Measurements from ENCODE around the gene AFAP1.

AFAP1 gene

GRCh38 chr4:7867191-7867590 is 72.5 kb downstream of the AFAP1 start:
- no peak for DNase-seq (ENCODE audit: low spot score)
- in situ Hi-C loops (cut with MboI; ENCODE audit: low sequenced_read_pairs, unreplicated experiment) = no loop called here
- TF ChIP-seq CTCF (IDR thresholded peaks at IDR 0.05; ENCODE audit: borderline replicate concordance, control extremely low read depth, extremely low read depth, insufficient read depth, missing control alignments) = no peak

- in situ Hi-C loops (cut with MboI; ENCODE audit: low sequenced_read_pairs, unreplicated experiment) = no loop called here
- no peak for TF ChIP-seq CTCF (IDR thresholded peaks at IDR 0.05; ENCODE audit: borderline replicate concordance, control extremely low read depth, extremely low read depth, insufficient read depth, missing control alignments)
Measured at GRCh38 chr4:7865533-7865932, 74.1 kb downstream of the AFAP1 start.

GRCh38 chr4:7864685-7865084 is 75.0 kb downstream of the AFAP1 start:
- no peak for DNase-seq (ENCODE audit: low spot score)
- in situ Hi-C loops (cut with MboI; ENCODE audit: low sequenced_read_pairs, unreplicated experiment) = no loop called here
- no peak for TF ChIP-seq CTCF (IDR thresholded peaks at IDR 0.05; ENCODE audit: borderline replicate concordance, control extremely low read depth, extremely low read depth, insufficient read depth, missing control alignments)

More at GRCh38 chr4:7865533-7865932, 74.1 kb downstream of the AFAP1 start:
- no peak for DNase-seq (ENCODE audit: low spot score)

GRCh38 chr4:7863911-7864681 is 75.6 kb downstream of the AFAP1 start:
- DNase-seq (ENCODE audit: low spot score) = peak; percentile 53
- in situ Hi-C loops (cut with MboI; ENCODE audit: low sequenced_read_pairs, unreplicated experiment) = no loop called here
- TF ChIP-seq CTCF (IDR thresholded peaks at IDR 0.05; ENCODE audit: borderline replicate concordance, control extremely low read depth, extremely low read depth, insufficient read depth, missing control alignments) = no peak

GRCh38 chr4:7862561-7863192 is 77.0 kb downstream of the AFAP1 start:
- no peak for TF ChIP-seq CTCF (IDR thresholded peaks at IDR 0.05; ENCODE audit: borderline replicate concordance, control extremely low read depth, extremely low read depth, insufficient read depth, missing control alignments)
- DNase-seq (ENCODE audit: low spot score) = no peak
- in situ Hi-C loops (cut with MboI; ENCODE audit: low sequenced_read_pairs, unreplicated experiment) = no loop called here

- DNase-seq (ENCODE audit: low spot score) = no peak
- in situ Hi-C loops (cut with MboI; ENCODE audit: low sequenced_read_pairs, unreplicated experiment) = no loop called here
- no peak for TF ChIP-seq CTCF (IDR thresholded peaks at IDR 0.05; ENCODE audit: borderline replicate concordance, control extremely low read depth, extremely low read depth, insufficient read depth, missing control alignments)
Measured at GRCh38 chr4:7861440-7861881, 78.2 kb downstream of the AFAP1 start.
